GM08714 (cell line): ENCODE data around the gene STAMBP.
"Not testable (repeated sequence)": the region's sequence is repeated elsewhere in the genome, so short reads cannot be mapped to it uniquely, and the experiment has no call there.

ENCODE experiments used
- H3K4me3 ChIP-seq: fragments of 200-500 bp; sonication (Bioruptor generic); 2 replicates; pipeline ENCODE4 v1.5.1; 2014; ENCODE audit warnings: mild to moderate bottlenecking, low read length, inconsistent platforms
- ZNF274 ChIP-seq: IDR thresholded peaks from 2 replicates; pipeline ENCODE4 v1.6.1; 2012; ENCODE audit warnings: mild to moderate bottlenecking, low read depth, low read length

STAMBP gene

DNA sequence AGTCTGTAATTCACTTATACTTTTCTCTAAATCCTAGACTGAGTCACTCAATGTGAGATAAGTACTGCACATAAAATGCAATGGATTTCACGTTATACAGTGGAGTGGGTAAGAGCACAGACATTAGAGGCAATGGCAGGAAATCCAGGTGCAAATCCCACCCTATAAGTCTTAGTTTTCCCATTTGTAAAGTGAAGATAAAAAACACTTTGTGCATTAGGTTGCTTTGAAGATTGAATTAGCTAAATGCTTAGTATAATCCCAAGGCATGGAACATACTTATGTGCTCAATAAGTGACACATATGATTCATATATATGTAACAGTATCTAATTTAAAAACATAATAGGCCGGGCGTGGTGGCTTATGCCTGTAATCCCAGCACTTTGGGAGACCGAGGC is 74.6 kb downstream of the STAMBP start:
- no peak for TF ChIP-seq ZNF274
- no peak overlapping the region for H3K4me3 ChIP-seq

- H3K4me3 ChIP-seq: not testable (repeated sequence)
Measured at GRCh38 chr2:73903949-73904613, 75.3 kb downstream of the STAMBP start.

- no peak for TF ChIP-seq ZNF274
Measured at GRCh38 chr2:73904952-73905351, 76.2 kb downstream of the STAMBP start.

DNA sequence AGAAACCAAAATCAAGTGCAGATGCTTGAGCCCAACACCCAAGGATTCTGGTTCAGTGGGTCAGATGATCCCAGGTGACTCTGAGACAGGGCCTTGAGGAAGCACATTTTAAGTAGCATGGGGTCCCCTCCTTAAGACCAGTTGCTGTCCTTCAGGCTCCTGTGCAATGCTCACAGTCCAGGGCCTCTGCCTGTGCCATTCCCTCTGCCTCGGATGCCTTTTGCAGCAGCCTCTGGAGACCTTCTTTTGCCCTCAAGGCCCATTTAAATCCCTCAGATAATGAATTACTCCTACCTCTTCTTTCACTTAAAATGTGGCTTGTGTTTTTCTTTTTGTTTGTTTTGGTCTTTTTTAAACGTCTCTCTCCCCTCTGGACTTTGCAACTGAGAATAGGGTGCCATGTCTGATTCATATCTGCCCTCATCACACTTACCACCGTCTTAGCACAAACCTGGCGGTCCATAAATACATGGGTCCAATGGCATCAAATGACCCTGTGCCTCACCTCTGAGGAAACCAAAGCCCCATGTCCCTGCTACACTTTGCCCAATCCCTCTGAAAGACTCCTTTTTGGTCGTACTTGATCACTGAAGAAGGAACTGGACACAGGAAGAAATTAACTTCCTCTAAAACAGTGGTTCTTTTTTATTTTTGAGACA is 78.2 kb downstream of the STAMBP start:
- no peak for TF ChIP-seq ZNF274
- no peak overlapping the region for H3K4me3 ChIP-seq

More at GRCh38 chr2:73904952-73905351, 76.2 kb downstream of the STAMBP start:
- no peak overlapping the region for H3K4me3 ChIP-seq

DNA sequence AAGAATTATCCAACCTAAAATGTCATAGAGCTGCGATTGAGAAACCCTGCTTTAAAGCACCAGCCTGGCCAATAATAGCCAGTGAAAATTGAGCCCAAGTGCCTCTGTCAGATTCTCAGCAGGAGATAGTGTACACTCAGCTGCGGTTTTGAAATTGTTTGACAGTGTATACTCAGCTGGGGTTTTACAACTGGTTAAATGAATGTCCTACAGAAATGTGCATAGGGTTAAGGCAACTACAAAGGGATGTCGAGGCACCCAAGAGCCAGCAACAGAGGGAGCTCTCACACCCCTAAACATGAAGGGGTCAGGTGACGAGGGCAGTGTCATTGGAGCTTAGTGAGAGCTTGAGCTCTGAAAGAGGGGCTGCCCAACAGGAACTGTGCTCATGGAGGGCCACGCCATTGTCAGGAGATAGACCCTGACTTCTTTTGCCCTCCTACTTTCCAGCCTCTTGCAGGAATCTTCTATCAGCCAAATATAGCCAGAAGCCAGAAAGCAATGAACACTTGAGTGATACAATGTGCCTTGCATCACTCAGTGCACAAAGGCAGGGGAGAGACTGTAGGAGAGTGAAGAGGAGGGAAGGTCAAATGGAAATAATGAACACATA is 79.2 kb downstream of the STAMBP start:
- no peak for TF ChIP-seq ZNF274
- H3K4me3 ChIP-seq: no peak overlapping the region

DNA sequence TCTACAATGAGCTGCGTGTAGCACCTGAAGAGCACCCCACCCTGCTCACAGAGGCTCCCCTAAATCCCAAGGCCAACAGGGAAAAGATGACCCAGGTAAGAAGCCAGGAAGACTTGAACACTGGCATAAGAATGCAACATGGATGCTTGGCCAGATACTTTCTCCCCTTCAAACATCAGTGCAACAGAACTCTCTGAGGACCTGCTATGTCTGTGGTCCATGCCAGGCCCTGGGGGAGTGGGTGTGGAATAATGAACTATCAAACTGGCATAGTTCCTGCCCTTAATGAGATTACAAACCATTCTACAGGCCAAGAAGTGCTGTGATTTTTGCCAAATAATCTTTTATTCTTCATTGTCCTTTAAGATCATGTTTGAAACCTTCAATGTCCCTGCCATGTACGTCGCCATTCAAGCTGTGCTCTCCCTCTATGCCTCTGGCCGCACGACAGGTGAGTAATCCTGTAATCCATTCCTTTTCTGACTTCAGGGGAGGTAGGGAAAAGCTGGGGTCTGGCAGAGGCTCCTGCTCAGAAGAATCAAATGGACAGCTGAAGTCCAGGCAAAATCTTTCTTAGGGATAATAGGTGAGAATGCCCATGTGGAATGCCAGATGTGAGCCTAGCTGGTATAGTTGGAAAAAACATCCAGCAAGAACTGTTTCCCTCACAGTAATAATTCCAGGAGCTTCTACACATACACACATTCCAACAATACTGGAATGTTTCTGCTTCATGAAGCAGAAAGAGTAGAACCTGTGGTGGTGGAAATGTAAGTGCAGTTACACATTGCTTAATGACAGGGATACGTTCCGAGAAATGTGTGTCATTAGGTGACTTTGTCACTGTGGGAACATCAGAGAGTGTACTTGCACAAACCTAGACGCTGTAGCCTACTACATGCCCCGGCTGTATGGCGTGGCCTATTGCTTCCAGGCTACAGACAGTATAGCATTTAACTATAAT is 80.2 kb downstream of the STAMBP start:
- TF ChIP-seq ZNF274: no peak
- no peak overlapping the region for H3K4me3 ChIP-seq

GRCh38 chr2:73910873-73911547 is 82.2 kb downstream of the STAMBP start:
- no peak for TF ChIP-seq ZNF274
- no peak overlapping the region for H3K4me3 ChIP-seq

DNA sequence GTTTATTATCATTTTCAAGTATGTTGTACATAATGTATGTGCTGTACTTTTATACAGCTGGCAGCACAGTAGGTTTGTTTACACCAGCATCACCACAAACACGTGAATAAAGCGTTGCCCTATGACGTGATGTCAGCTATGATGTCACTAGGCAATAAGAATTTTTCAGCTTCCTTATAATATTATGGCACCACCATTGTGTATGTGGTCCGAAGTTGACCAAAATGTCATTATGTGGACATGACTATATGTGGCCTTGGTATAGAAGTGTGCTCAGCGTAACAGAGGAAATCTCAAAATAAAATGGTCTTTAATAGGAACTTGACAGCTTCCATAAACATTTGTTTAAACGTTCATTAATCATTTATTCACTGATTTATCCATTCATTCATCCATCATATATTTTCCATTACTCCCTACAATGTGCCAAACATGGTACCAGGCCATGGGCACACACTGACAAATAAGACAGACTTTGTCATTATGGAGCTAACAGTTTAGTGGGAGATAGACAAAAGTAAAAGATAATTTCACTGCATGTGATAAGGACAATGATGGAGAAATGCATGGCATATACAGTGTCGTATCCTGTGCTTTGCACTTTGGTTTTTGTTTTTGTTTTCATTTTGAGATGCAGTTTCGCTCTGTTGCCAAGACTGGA is 82.9 kb downstream of the STAMBP start:
- TF ChIP-seq ZNF274: no peak
- H3K4me3 ChIP-seq: no peak overlapping the region

DNA sequence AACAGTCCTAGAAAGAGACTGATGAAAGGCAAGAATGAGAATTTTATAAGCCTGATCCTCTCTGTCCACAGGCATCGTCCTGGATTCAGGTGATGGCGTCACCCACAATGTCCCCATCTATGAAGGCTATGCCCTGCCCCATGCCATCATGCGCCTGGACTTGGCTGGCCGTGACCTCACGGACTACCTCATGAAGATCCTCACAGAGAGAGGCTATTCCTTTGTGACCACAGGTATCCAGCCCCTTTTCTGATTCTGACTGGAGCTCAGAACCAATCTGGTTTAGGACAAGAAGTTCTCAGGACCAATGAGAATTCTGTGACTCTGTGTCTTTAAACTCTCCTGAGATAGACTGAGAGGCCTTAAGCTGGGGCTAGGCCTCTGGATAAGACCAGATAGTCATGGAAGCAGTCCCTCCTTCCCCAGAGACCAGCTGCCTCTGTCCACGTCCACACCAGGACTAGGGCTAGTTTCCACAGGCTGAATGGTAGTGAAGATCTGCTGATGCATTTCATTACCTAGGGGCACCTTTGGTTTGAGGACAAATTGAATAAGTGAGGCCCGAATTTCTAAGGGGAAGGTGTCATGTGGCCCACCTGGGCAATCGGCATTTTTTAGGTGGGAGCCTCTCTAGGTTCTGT is 84.8 kb downstream of the STAMBP start:
- TF ChIP-seq ZNF274: no peak
- H3K4me3 ChIP-seq: no peak overlapping the region

GRCh38 chr2:73914667-73915066 is 85.9 kb downstream of the STAMBP start:
- no peak overlapping the region for H3K4me3 ChIP-seq
- TF ChIP-seq ZNF274: no peak

- TF ChIP-seq ZNF274: no peak
Measured at GRCh38 chr2:73915437-73915993, 86.8 kb downstream of the STAMBP start.

GRCh38 chr2:73916666-73917065 is 87.9 kb downstream of the STAMBP start:
- no peak for TF ChIP-seq ZNF274
- H3K4me3 ChIP-seq: no peak overlapping the region

More at GRCh38 chr2:73915437-73915993, 86.8 kb downstream of the STAMBP start:
- H3K4me3 ChIP-seq: no peak overlapping the region
